ENCODE measurements around the gene AMPH. TPM values are rescaled to one million over a fixed set of nuclear protein-coding genes. Genes with fewer than 3 reads are reported as not detected.

Gene AMPH
- total and polyA plus RNA-seq, 4 donors = 0.18 to 6.6 (median 3.6) TPM

DNA sequence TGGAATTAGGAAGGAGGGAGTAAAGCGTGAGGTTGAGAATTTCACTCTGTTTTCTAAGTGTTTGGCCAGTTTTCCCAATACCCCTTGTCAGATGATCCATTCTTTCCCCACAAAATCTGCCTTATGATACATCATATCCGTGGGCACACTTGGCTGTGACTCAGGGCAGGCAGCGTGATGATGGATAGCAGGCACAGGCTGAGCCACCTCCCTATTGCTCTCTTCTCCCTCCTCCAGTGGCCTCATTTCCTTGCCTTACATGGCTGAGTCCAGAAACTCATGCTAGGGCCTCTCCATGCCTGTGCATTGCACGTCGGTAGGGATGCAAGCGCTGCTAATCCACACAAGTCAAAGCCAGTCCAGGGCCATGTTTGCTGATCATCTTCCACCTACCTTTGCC is 128.3 kb downstream of the AMPH start:
- no peak overlapping the region for H3K27ac ChIP-seq (ENCODE audit: low read depth in 1 of 2, low read length in 1 of 2)
- H3K4me3 ChIP-seq = no peak overlapping the region
- DNase-seq (no peak), ATAC-seq (ENCODE audit: insufficient read depth, low FRiP score) (no peak)
- no peaks in the 10 kb centered on the region for H3K36me3 ChIP-seq (ENCODE audit: control insufficient read depth in 4 of 4, insufficient read depth in 4 of 4, low read length in 4 of 4)
- no peak overlapping the region for H3K9ac ChIP-seq (ENCODE audit: insufficient read depth in 1 of 2, low read length in 2 of 2)
- H3K27me3 ChIP-seq (ENCODE audit: control insufficient read depth in 3 of 3, insufficient read depth in 3 of 3, low read length in 2 of 3) = no peaks in the 10 kb centered on the region
- H3K9me3 ChIP-seq (ENCODE audit: control insufficient read depth in 4 of 4, insufficient read depth in 3 of 4, low read length in 3 of 4) = no peaks in the 10 kb centered on the region
- 83 to 91% methylated on average over 6 of the region's 6 CpGs for WGBS, 2 donors
- H3K4me1 ChIP-seq (ENCODE audit: control insufficient read depth in 5 of 5, insufficient read depth in 5 of 5, low read length in 5 of 5) = no peaks in the 10 kb centered on the region
- no peak for TF ChIP-seq CTCF (IDR thresholded peaks at IDR 0.05; ENCODE audit: control extremely low read depth, extremely low read depth)

DNA sequence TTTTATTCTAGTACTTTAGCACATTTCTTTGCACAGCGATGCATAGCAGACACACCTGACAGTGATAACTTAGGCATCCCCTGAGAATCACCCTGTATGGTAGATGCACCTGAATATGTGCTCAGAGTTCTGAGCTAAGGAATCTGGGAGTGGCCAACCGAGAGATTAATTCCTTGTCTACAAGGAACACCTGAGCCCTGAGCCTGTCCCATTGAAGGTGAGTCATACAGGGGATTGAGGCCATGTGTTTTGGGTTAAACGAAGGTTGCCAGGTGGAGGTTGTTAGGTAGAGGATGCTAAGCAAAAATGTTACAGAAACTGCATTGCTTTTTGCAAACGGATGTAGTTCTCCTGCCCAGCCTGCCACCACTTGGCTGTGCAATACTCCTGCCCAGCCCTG is 128.9 kb downstream of the AMPH start:
- WGBS, 2 donors = 82 to 89% methylated on average over 4 of the region's 4 CpGs
- Histone ChIP-seq H3K9ac (ENCODE audit: insufficient read depth in 1 of 2, low read length in 2 of 2) (no peak overlapping the region), H3K27me3 (ENCODE audit: control insufficient read depth in 3 of 3, insufficient read depth in 3 of 3, low read length in 2 of 3) (no peaks in the 10 kb centered on the region), H3K4me3 (no peak overlapping the region), H3K27ac (ENCODE audit: low read depth in 1 of 2, low read length in 1 of 2) (no peak overlapping the region), H3K9me3 (ENCODE audit: control insufficient read depth in 4 of 4, insufficient read depth in 3 of 4, low read length in 3 of 4) (no peaks in the 10 kb centered on the region), H3K4me1 (ENCODE audit: control insufficient read depth in 5 of 5, insufficient read depth in 5 of 5, low read length in 5 of 5) (no peaks in the 10 kb centered on the region), H3K36me3 (ENCODE audit: control insufficient read depth in 4 of 4, insufficient read depth in 4 of 4, low read length in 4 of 4) (no peaks in the 10 kb centered on the region)
- ATAC-seq (ENCODE audit: insufficient read depth, low FRiP score) (no peak), DNase-seq (no peak)
- TF ChIP-seq CTCF (IDR thresholded peaks at IDR 0.05; ENCODE audit: control extremely low read depth, extremely low read depth) = no peak

- DNase-seq (no peak), ATAC-seq (ENCODE audit: insufficient read depth, low FRiP score) (no peak)
- TF ChIP-seq CTCF (IDR thresholded peaks at IDR 0.05; ENCODE audit: control extremely low read depth, extremely low read depth) = no peak
- H3K9me3 ChIP-seq (ENCODE audit: control insufficient read depth in 4 of 4, insufficient read depth in 3 of 4, low read length in 3 of 4) = peaks cover 0 to 3% (median 0%) of the 10 kb centered on the region in 4 donors
- H3K4me3 ChIP-seq = no peak overlapping the region
- WGBS, 2 donors = 67 to 79% methylated on average over 2 of the region's 2 CpGs
- H3K4me1 ChIP-seq (ENCODE audit: control insufficient read depth in 5 of 5, insufficient read depth in 5 of 5, low read length in 5 of 5) = no peaks in the 10 kb centered on the region
- H3K36me3 ChIP-seq (ENCODE audit: control insufficient read depth in 4 of 4, insufficient read depth in 4 of 4, low read length in 4 of 4) = no peaks in the 10 kb centered on the region
- no peaks in the 10 kb centered on the region for H3K27me3 ChIP-seq (ENCODE audit: control insufficient read depth in 3 of 3, insufficient read depth in 3 of 3, low read length in 2 of 3)
- no peak overlapping the region for H3K27ac ChIP-seq (ENCODE audit: low read depth in 1 of 2, low read length in 1 of 2)
- no peak overlapping the region for H3K9ac ChIP-seq (ENCODE audit: insufficient read depth in 1 of 2, low read length in 2 of 2)
Observed at GRCh38 chr7:38492010-38492409, 139.2 kb downstream of the AMPH start.

GRCh38 chr7:38482521-38482920 is 148.7 kb downstream of the AMPH start:
- H3K4me3 ChIP-seq = no peak overlapping the region
- peaks cover 0 to 4% (median 0%) of the 10 kb centered on the region in 4 donors for H3K36me3 ChIP-seq (ENCODE audit: control insufficient read depth in 4 of 4, insufficient read depth in 4 of 4, low read length in 4 of 4)
- ATAC-seq (ENCODE audit: insufficient read depth, low FRiP score) (no peak), DNase-seq (no peak)
- H3K27me3 ChIP-seq (ENCODE audit: control insufficient read depth in 3 of 3, insufficient read depth in 3 of 3, low read length in 2 of 3) = no peaks in the 10 kb centered on the region
- H3K9me3 ChIP-seq (ENCODE audit: control insufficient read depth in 4 of 4, insufficient read depth in 3 of 4, low read length in 3 of 4) = peaks cover 3 to 14% (median 5%) of the 10 kb centered on the region in 4 donors
- TF ChIP-seq CTCF (IDR thresholded peaks at IDR 0.05; ENCODE audit: control extremely low read depth, extremely low read depth) = no peak
- H3K9ac ChIP-seq (ENCODE audit: insufficient read depth in 1 of 2, low read length in 2 of 2) = no peak overlapping the region
- WGBS, 2 donors = 83 to 92% methylated on average over 1 of the region's 1 CpG
- H3K27ac ChIP-seq (ENCODE audit: low read depth in 1 of 2, low read length in 1 of 2) = no peak overlapping the region
- no peaks in the 10 kb centered on the region for H3K4me1 ChIP-seq (ENCODE audit: control insufficient read depth in 5 of 5, insufficient read depth in 5 of 5, low read length in 5 of 5)

All from lung (tissue), 12 donors.